H1 (cell line): ENCODE data around the gene GAS6. TPM values are rescaled to one million over a fixed set of nuclear protein-coding genes. Genes with fewer than 3 reads are reported as not detected.

Experiments used
- CTCF ChIA-PET: fragments of 300-600 bp; sonication (Branson Sonifier 250); formaldehyde crosslinking; loops from one replicate; lab custom pipeline; 2021; ENCODE audit not compliant: partially characterized antibody; lab: Charles Lee
- POLR2A ChIA-PET: fragments of 300-600 bp; sonication (Branson Sonifier 250); formaldehyde crosslinking; loops from one replicate; lab custom pipeline; 2021; ENCODE audit warnings: inconsistent platforms; ENCODE audit not compliant: partially characterized antibody; lab: Charles Lee
- DNase-seq, 2 experiments: peaks; one replicate each; pipeline versions ENCODE4 v3.0.0 to v3.0.0-alpha.2; 2010 to 2022; ENCODE audit warnings: low spot score in 2 of 2, low read depth in 1 of 2, mixed read lengths in 1 of 2
- FAIRE-seq: peaks from 2 replicates; lab custom pipeline; 2011; peaks lifted over from hg19 to GRCh38; lab: Jason Lieb, UNC
- H2AFZ ChIP-seq: 2 replicates; pipeline ENCODE4 v1.8.1; 2012; ENCODE audit warnings: low read length, inconsistent platforms
- H2AK5ac ChIP-seq: 2 replicates; pipeline ENCODE4 v1.6.1; 2013; ENCODE audit warnings: low read depth, low read length
- H2BK120ac ChIP-seq: replicated peaks from 2 replicates; pipeline ENCODE3; 2013; ENCODE audit warnings: low read depth, low read length, inconsistent platforms
- H2BK12ac ChIP-seq: 2 replicates; pipeline ENCODE4 v1.6.1; 2013; ENCODE audit warnings: low read depth, low read length
- H2BK15ac ChIP-seq: 2 replicates; pipeline ENCODE4 v1.6.1; 2013; ENCODE audit warnings: low read length
- H2BK20ac ChIP-seq: 2 replicates; pipeline ENCODE4 v1.6.1; 2013; ENCODE audit warnings: low read length
- H2BK5ac ChIP-seq: 2 replicates; pipeline ENCODE4 v1.6.1; 2013; ENCODE audit warnings: low read depth, low read length
- H3K14ac ChIP-seq: 2 replicates; pipeline ENCODE4 v1.6.1; 2013; ENCODE audit warnings: inconsistent platforms; ENCODE audit not compliant: insufficient read length
- H3K18ac ChIP-seq: 2 replicates; pipeline ENCODE4 v1.6.1; 2013; ENCODE audit warnings: low read length; ENCODE audit errors: extremely low read depth
- H3K23ac ChIP-seq: 2 replicates; pipeline ENCODE4 v1.6.1; 2013; ENCODE audit warnings: inconsistent platforms; ENCODE audit not compliant: insufficient read length
- H3K23me2 ChIP-seq: 2 replicates; pipeline ENCODE4 v1.6.1; 2013; ENCODE audit warnings: low read depth, low read length
- H3K27ac ChIP-seq: 2 replicates; pipeline ENCODE4 v1.6.1; 2011; ENCODE audit warnings: low read depth, low read length, inconsistent platforms
- H3K27me3 ChIP-seq, 4 experiments: replicated peaks in 1 of 4; 1 replicate in 1 of 4; 2 replicates in 3 of 4; pipeline versions ENCODE4 v1.6.1 to v1.8.1; 2011 to 2013; ENCODE audit warnings: low read length in 3 of 4, mild to moderate bottlenecking in 3 of 4, inconsistent platforms in 2 of 4, mixed read lengths in 2 of 4, moderate library complexity in 1 of 4; ENCODE audit not compliant: control insufficient read depth in 3 of 4, insufficient read depth in 3 of 4; ENCODE audit errors: extremely low read depth in 1 of 4
- H3K36me3 ChIP-seq, 4 experiments: 2 replicates each; pipeline versions ENCODE4 v1.6.1 to v1.8.1; 2011 to 2013; ENCODE audit warnings: mild to moderate bottlenecking in 4 of 4, low read length in 3 of 4, moderate library complexity in 2 of 4, control low read depth in 1 of 4, inconsistent platforms in 1 of 4; ENCODE audit not compliant: insufficient read depth in 4 of 4, control insufficient read depth in 2 of 4
- H3K4ac ChIP-seq: replicated peaks from 2 replicates; pipeline ENCODE3; 2013; ENCODE audit warnings: low read length, low read depth, mixed read lengths, inconsistent platforms; ENCODE audit not compliant: insufficient read length
- H3K4me1 ChIP-seq, 4 experiments: replicated peaks in 1 of 4; 1 replicate in 1 of 4; 2 replicates in 3 of 4; pipeline versions ENCODE4 v1.6.1 to v1.8.1; 2011 to 2013; ENCODE audit warnings: low read length in 3 of 4, inconsistent platforms in 2 of 4, mixed read lengths in 1 of 4; ENCODE audit not compliant: insufficient read depth in 4 of 4, control insufficient read depth in 3 of 4
- H3K4me2 ChIP-seq, 2 experiments: 2 replicates each; pipeline versions ENCODE4 v1.6.1 to v1.8.1; 2011 to 2013; ENCODE audit warnings: low read depth in 2 of 2, low read length in 2 of 2, control low read depth in 1 of 2, inconsistent platforms in 1 of 2, mild to moderate bottlenecking in 1 of 2; ENCODE audit not compliant: insufficient read depth in 1 of 2
- H3K4me3 ChIP-seq, 4 experiments: fragments of 200-600, 300-600 bp in 1 of 4; sonication (generic), shearing (Covaris generic), sonication (Bioruptor Twin) in 1 of 4; 2 replicates each; pipeline versions ENCODE4 v1.5.1 to v1.8.1; 2011 to 2016; ENCODE audit warnings: low read length in 4 of 4, low read depth in 3 of 4, control low read depth in 2 of 4, inconsistent platforms in 2 of 4, mild to moderate bottlenecking in 2 of 4, mixed read lengths in 1 of 4, moderate library complexity in 1 of 4; ENCODE audit not compliant: insufficient read depth in 2 of 4; ENCODE audit errors: extremely low read depth in 1 of 4
- H3K56ac ChIP-seq: replicated peaks from 2 replicates; pipeline ENCODE3; 2013; ENCODE audit warnings: low read depth, mild to moderate bottlenecking, mixed read lengths, low read length, inconsistent platforms; ENCODE audit not compliant: insufficient read length
- H3K79me1 ChIP-seq: 2 replicates; pipeline ENCODE4 v1.6.1; 2013; ENCODE audit warnings: low read depth, low read length, control low read depth
- H3K79me2 ChIP-seq, 2 experiments: 2 replicates each; pipeline versions ENCODE4 v1.6.1 to v1.8.1; 2012 to 2013; ENCODE audit warnings: low read length in 2 of 2, mild to moderate bottlenecking in 2 of 2, inconsistent platforms in 1 of 2; ENCODE audit not compliant: insufficient read depth in 2 of 2, control insufficient read depth in 1 of 2
- H3K9ac ChIP-seq, 4 experiments: replicated peaks in 1 of 4; 1 replicate in 1 of 4; 2 replicates in 3 of 4; pipeline versions ENCODE4 v1.6.1 to v1.8.1; 2011 to 2013; ENCODE audit warnings: low read depth in 3 of 4, low read length in 3 of 4, control low read depth in 2 of 4, mild to moderate bottlenecking in 2 of 4, moderate library complexity in 2 of 4, inconsistent platforms in 1 of 4; ENCODE audit errors: extremely low read depth in 1 of 4
- H3K9me3 ChIP-seq, 2 experiments: 2 replicates each; pipeline versions ENCODE4 v1.6.1 to v1.8.1; 2012 to 2013; ENCODE audit warnings: mild to moderate bottlenecking in 2 of 2, moderate library complexity in 2 of 2, control low read depth in 1 of 2, inconsistent platforms in 1 of 2, low read depth in 1 of 2, low read length in 1 of 2, mixed read lengths in 1 of 2; ENCODE audit not compliant: insufficient read depth in 2 of 2
- H4K20me1 ChIP-seq, 2 experiments: replicated peaks in 1 of 2; 2 replicates each; pipeline versions ENCODE3 to v1.8.1; 2011 to 2013; ENCODE audit warnings: inconsistent platforms in 2 of 2, low read length in 2 of 2, mild to moderate bottlenecking in 1 of 2; ENCODE audit not compliant: insufficient read depth in 2 of 2, control insufficient read depth in 1 of 2
- H4K5ac ChIP-seq: 2 replicates; pipeline ENCODE4 v1.6.1; 2013; ENCODE audit warnings: low read length, low read depth, mixed read lengths, inconsistent platforms; ENCODE audit not compliant: insufficient read length
- H4K8ac ChIP-seq: 2 replicates; pipeline ENCODE4 v1.8.0; 2013; ENCODE audit warnings: mild to moderate bottlenecking, moderate library complexity, low read length, inconsistent platforms; ENCODE audit not compliant: insufficient read depth; ENCODE audit errors: extremely low read depth
- H4K91ac ChIP-seq: replicated peaks from 2 replicates; pipeline ENCODE3; 2013; ENCODE audit warnings: low read length, mixed read lengths, inconsistent platforms; ENCODE audit not compliant: insufficient read length
- BCL11A ChIP-seq, 2 experiments: IDR thresholded peaks; one replicate each; pipeline ENCODE4 v1.6.1; 2011; ENCODE audit warnings: low read depth in 2 of 2, low read length in 2 of 2, mild to moderate bottlenecking in 2 of 2
- CTBP2 ChIP-seq: IDR thresholded peaks from 2 replicates; pipeline ENCODE4 v1.7.0; 2011; ENCODE audit warnings: borderline replicate concordance, mild to moderate bottlenecking, moderate library complexity, mixed read lengths, low read length; ENCODE audit not compliant: insufficient read depth, insufficient read length
- EGR1 ChIP-seq: IDR thresholded peaks from 2 replicates; pipeline ENCODE4 v1.6.1; 2011; ENCODE audit warnings: low read depth, low read length, borderline replicate concordance
- PHF8 ChIP-seq: fragments of 200-600 bp; sonication (generic); conservative IDR thresholded peaks from 2 replicates; pipeline ENCODE4 v1.7.1; 2012; ENCODE audit warnings: low read depth, mild to moderate bottlenecking, inconsistent platforms, low read length, moderate library complexity
- POU5F1 ChIP-seq: IDR thresholded peaks from 2 replicates; pipeline ENCODE4 v1.6.1; 2011; ENCODE audit warnings: low read depth, mild to moderate bottlenecking, low read length, moderate library complexity
- RXRA ChIP-seq: IDR thresholded peaks from 2 replicates; pipeline ENCODE4 v1.6.1; 2011; ENCODE audit warnings: low read depth, mild to moderate bottlenecking, low read length, moderate library complexity; ENCODE audit not compliant: insufficient read depth
- SIX5 ChIP-seq: IDR thresholded peaks from 2 replicates; pipeline ENCODE4 v1.6.1; 2011; ENCODE audit warnings: mild to moderate bottlenecking, low read depth, low read length
- TAF7 ChIP-seq: optimal IDR thresholded peaks from 2 replicates; pipeline ENCODE3; 2011; ENCODE audit warnings: low read depth, mild to moderate bottlenecking, inconsistent platforms, low read length, moderate library complexity, borderline replicate concordance
- TBP ChIP-seq: IDR thresholded peaks from 2 replicates; pipeline ENCODE4 v1.6.1; 2011; ENCODE audit warnings: low read depth, low read length, improper control_type of control experiment
- TCF12 ChIP-seq: IDR thresholded peaks from 2 replicates; pipeline ENCODE4 v1.6.1; 2011; ENCODE audit warnings: low read depth, mild to moderate bottlenecking, low read length
- TEAD4 ChIP-seq: IDR thresholded peaks from 2 replicates; pipeline ENCODE4 v1.6.1; 2012; ENCODE audit warnings: low read depth, low read length, inconsistent platforms, mixed read lengths
- YY1 ChIP-seq: IDR thresholded peaks from 2 replicates; pipeline ENCODE4 v1.6.1; 2011; ENCODE audit warnings: low read depth, mild to moderate bottlenecking, low read length
- whole genome bisulfite sequencing, 2 experiments: shearing (Covaris generic) in 1 of 2; methylation state at CpG; one replicate each; pipeline versions ENCODE4 v1.1.6 to v1.1.7; 2013 to 2015; ENCODE audit warnings: low lambda C conversion rate in 2 of 2, mixed read lengths in 2 of 2, inconsistent platforms in 1 of 2, low coverage in 1 of 2, missing lambda C conversion rate in 1 of 2; ENCODE audit not compliant: insufficient replicate concordance in 2 of 2, insufficient coverage in 1 of 2, insufficient read length in 1 of 2; ENCODE audit errors: extremely low coverage in 1 of 2, missing lambda C conversion rate in 1 of 2; 5-methylcytosine and 5-hydroxymethylcytosine counted together
- polyA plus RNA-seq, 7 experiments: library from polyadenylated mRNA; depleted of rRNA in 3 of 7; stranded (reverse) in 5 of 7; unstranded in 2 of 7; fragments of >200 nt in 5 of 7; fragments of 200-250 nt in 2 of 7; gene quantifications; 1 replicate in 5 of 7; 2 replicates in 1 of 7; 4 replicates in 1 of 7; pipeline versions ENCODE4 v1.2.1 to v1.2.3, GENCODE V29; 2011 to 2013; ENCODE audit warnings: missing spikeins in 2 of 7, mixed read lengths in 2 of 7
- total RNA-seq: library from RNA; stranded (reverse); fragmentation: NEBNext Ultra II Directional; extraction: Animal tissue kit (Norgen Biotek cat#: 25700); gene quantifications from 2 replicates; pipeline ENCODE4 v1.2.1, GENCODE V29; 2021
- TF ChIP-seq, protein P1 (sequence below): IDR thresholded peaks from 2 replicates; pipeline ENCODE4 v1.6.1; 2011; ENCODE audit warnings: low read length, improper control_type of control experiment

The GAS6 gene
- total and polyA plus RNA-seq, 2 of the 8 experiments (the other 6 are each of a cell fraction or from before 2014, with no cell fraction given): 18.6 to 31.0 TPM

DNA sequence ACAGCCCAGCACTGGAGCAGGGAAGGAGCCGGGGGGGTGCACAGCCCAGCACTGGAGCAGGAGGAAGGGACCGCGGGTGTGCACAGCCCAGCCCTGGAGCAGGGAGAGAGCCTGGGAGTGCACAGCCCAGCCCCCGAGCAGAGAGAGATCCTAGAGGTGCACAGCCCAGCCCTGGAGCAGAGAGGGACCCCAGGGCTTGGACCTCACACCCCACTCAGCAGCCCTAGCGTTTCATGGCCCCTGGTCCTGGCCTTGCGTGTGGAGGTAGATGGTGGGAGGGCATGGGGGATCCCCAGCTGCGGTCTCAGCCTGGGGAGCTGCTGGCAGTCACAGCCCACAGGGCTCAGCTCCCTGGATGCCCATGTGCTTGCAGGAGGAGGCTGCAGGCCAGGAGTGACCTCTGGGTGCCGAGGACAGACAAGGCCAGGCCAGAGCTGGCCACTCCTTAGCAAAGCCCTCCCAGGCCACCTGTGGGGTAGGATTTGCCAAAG lies 25.1 kb downstream of the GAS6 start:
- H2BK15ac ChIP-seq: peak overlapping the region; percentile 92; the same call in 1 of the 2 replicates
- TF ChIP-seq TEAD4: no peak
- TF ChIP-seq TBP: no peak
- TF ChIP-seq SIX5: no peak
- TF ChIP-seq YY1: no peak
- TF ChIP-seq EGR1: no peak
- TF ChIP-seq TAF7: no peak
- no peak for TF ChIP-seq BCL11A (IDR thresholded peaks at IDR 0.05; ENCODE audit: low read depth in 2 of 2, low read length in 2 of 2)
- TF ChIP-seq, protein P1, sequence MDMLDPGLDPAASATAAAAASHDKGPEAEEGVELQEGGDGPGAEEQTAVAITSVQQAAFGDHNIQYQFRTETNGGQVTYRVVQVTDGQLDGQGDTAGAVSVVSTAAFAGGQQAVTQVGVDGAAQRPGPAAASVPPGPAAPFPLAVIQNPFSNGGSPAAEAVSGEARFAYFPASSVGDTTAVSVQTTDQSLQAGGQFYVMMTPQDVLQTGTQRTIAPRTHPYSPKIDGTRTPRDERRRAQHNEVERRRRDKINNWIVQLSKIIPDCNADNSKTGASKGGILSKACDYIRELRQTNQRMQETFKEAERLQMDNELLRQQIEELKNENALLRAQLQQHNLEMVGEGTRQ: no peak
- TF ChIP-seq TCF12: no peak
- TF ChIP-seq CTBP2: no peak
- no peak for TF ChIP-seq RXRA
- no peak for TF ChIP-seq PHF8
- TF ChIP-seq POU5F1: no peak

More for the DNA sequence above, 25.1 kb downstream of the GAS6 start:
- H3K4me1 ChIP-seq: peaks cover 0 to 16% (median 7%) of the 10 kb centered on the region in 4 experiments; a peak in 5 of 7 replicates
- H3K4me2 ChIP-seq: no peak overlapping the region
- no peak overlapping the region for H3K56ac ChIP-seq
- H4K5ac ChIP-seq: peak overlapping the region; percentile 27
- H3K23me2 ChIP-seq: no peaks in the 10 kb centered on the region
- no peak overlapping the region for H3K4ac ChIP-seq
- H2BK20ac ChIP-seq: no peak overlapping the region
- H3K18ac ChIP-seq: peak overlapping the region; percentile 60; the same call in 1 of the 2 replicates
- H3K14ac ChIP-seq: no peak overlapping the region
- DNase-seq (no peak), FAIRE-seq (no peak)
- WGBS, 2 experiments: 85% methylated on average over 6 of the region's 8 CpGs; no CpG with 5 or more reads in 1 of the 2 experiments
- CTCF ChIA-PET: no interaction called here
- H2BK12ac ChIP-seq: peak overlapping the region; percentile 71; the same call in 1 of the 2 replicates
- peak overlapping the region; percentile 75 for H4K91ac ChIP-seq
- no peak overlapping the region for H2BK120ac ChIP-seq
- H3K79me1 ChIP-seq: no peaks in the 10 kb centered on the region
- peak overlapping the region; percentile 52; the same call in 1 of the 2 replicates for H2BK5ac ChIP-seq
- no peak overlapping the region for H3K9ac ChIP-seq
- no peaks in the 10 kb centered on the region for H4K20me1 ChIP-seq
- no peaks in the 10 kb centered on the region for H3K79me2 ChIP-seq
- H2AFZ ChIP-seq: no peak overlapping the region
- H3K23ac ChIP-seq: no peak overlapping the region
- H3K4me3 ChIP-seq: no peak overlapping the region
- no peak overlapping the region for H2AK5ac ChIP-seq
- POLR2A ChIA-PET: no interaction called here
- H3K27me3 ChIP-seq: no peaks in the 10 kb centered on the region
- H4K8ac ChIP-seq: peak overlapping the region; percentile 58; the same call in 1 of the 2 replicates
- H3K27ac ChIP-seq: no peak overlapping the region; the same call in 1 of the 2 replicates
- H3K9me3 ChIP-seq: no peaks in the 10 kb centered on the region
- peaks cover 0 to 4% (median 0%) of the 10 kb centered on the region in 4 experiments; a peak in 3 of 8 replicates for H3K36me3 ChIP-seq
